KG1 (cell line): ENCODE data around the gene IRF4.
"Not testable (repeated sequence)": the region's sequence is repeated elsewhere in the genome, so short reads cannot be mapped to it uniquely, and the experiment has no call there.

Experiments used
- DNase-seq: peaks from one replicate; lab custom pipeline; 2025; lab: John Stamatoyannopoulos, UW

IRF4 gene

GRCh38 chr6:422433-423054, 31.0 kb downstream of the IRF4 start:
- no peak for DNase-seq

- DNase-seq: no peak
Observed at GRCh38 chr6:423055-423798, 31.7 kb downstream of the IRF4 start.

GRCh38 chr6:423799-424345, 32.3 kb downstream of the IRF4 start:
- DNase-seq: no peak

- no peak for DNase-seq
Observed at GRCh38 chr6:424741-425417, 33.3 kb downstream of the IRF4 start.

- DNase-seq: not testable (repeated sequence)
Observed at GRCh38 chr6:425418-425788, 33.9 kb downstream of the IRF4 start.

- not testable (repeated sequence) for DNase-seq
Observed at GRCh38 chr6:426198-426738, 34.7 kb downstream of the IRF4 start.

GRCh38 chr6:428047-428603, 36.6 kb downstream of the IRF4 start:
- no peak for DNase-seq

- DNase-seq: no peak
Observed at GRCh38 chr6:429515-430121, 38.1 kb downstream of the IRF4 start.

GRCh38 chr6:431504-431903, 40.0 kb downstream of the IRF4 start:
- DNase-seq: no peak

DNA sequence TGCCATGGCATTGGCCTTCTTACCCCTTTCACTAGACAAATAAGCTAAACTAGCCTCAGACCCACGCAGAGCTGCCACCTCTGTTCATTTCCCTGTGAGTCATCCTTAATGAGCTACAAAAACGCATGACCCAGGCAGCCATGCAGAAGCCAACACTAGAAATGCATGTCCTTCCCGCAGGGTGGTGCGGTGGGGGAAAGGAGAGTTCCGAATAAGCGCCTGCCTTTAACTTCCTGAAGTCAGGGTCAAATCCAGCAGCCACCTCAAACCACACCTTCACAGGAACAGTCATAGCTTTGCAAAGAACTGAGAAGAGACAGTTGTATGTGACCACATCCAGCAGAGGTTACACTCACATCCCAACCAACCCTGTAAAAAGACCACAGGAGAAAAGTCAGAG, 40.4 kb downstream of the IRF4 start:
- DNase-seq: no peak

DNA sequence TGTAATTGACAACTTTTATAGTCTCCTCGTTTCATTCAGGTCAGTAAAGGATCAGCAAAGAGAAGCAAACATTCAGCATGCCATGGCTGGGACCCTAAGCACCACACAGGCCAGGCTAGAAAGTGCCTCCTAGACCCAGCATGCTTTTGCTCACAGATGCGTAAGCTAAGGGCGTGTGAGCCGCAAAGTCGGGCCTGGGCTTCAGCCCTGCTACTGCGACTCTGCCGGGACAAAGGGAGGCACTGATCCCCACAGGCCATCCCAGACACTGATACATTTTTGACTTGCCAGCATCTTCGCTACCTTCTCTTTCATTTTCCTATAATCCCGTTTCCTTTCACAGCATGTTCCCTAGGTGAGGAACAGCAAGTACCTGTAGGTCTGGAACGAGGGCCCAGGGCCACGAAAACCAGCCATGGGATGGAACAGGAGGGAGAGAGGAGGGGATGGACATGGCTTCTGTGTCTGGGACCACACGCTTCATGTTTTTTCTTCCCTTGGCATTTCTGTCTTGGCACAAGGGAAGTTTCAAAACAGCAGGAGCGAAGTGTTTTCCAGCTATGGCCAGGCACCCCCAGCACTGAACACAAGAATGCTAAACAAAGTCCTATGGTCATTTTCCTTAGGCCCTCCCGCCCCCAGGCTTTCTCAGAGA, 42.6 kb downstream of the IRF4 start:
- DNase-seq: no peak

- DNase-seq: no peak
Observed at GRCh38 chr6:435441-436307, 44.1 kb downstream of the IRF4 start.

DNA sequence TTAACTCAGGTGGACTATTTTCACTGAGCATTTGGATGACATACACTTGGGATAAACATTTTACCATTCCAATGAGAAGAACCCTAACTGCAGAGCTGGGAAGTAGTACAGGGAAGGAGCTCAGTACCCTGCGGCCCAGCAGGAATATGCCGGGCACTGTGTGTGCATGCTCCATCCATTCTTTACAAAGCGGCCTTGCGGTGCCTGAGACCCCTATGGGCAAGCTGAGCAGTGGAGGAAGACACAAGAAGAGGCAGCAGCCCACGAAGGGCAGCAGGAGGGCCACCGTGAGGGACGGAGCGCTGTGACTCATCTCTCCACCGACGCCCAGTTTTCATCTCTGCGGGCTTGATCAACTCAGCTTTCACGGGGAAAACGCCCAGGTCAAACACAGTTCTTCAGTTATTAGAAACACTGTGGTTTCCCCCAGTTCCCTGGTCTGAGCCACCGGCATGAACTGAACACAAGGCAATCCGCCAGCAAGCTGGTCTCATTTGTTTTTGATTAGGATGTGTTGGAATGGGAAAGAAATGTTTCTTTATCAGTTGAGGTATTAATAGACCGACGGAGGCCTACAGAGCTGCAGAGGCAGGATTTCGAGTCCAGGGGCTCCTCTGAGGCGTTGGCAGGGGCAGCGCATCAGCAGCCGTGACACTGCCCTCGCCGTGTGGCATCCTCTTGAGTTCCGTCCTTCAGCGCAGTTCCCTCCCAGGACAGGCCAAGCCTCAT, 44.9 kb downstream of the IRF4 start:
- DNase-seq: no peak

DNA sequence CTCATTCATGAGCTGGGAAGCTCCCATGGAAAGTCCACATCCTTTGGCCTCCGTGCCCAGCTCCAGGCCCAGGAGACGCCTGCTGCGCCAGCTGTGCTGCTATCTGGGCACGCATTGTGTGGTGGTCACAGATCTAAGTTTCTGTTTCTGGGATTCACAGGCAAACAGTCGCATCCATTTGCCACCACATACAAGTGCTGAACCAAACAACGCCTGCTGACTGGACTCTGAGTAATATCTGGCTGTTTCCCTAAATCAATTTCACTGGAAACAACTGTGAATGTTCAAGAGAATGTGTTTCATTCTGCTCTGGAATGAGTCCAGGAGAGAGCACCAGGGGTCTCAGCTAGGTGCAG, 45.5 kb downstream of the IRF4 start:
- no peak for DNase-seq

GRCh38 chr6:438634-439170, 47.1 kb downstream of the IRF4 start:
- DNase-seq: no peak

DNA sequence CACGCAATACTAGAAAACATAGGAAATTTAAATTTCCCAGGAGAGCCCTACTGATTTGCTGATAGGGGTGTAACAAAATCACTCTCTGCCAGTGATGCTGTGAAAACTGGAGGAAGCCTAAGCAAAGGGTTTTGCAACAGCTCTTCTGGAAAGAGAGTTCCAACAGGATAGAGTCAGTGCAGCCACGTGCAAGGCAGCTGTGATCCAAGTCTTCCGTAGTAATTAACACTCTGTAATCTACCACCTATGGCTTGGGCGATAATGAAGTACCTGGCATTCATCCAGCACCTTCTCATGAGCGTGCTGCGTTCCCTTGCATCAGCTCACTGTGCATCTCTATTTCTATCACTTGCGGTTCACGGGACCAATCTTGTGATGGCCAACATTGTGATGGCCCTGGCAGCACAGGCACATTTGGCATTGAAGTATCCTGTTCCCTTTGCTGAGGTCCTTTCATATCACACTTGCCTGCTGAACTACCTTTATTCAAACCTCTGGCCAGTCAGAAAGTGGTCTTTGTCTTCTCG, 48.2 kb downstream of the IRF4 start:
- DNase-seq: no peak

DNA sequence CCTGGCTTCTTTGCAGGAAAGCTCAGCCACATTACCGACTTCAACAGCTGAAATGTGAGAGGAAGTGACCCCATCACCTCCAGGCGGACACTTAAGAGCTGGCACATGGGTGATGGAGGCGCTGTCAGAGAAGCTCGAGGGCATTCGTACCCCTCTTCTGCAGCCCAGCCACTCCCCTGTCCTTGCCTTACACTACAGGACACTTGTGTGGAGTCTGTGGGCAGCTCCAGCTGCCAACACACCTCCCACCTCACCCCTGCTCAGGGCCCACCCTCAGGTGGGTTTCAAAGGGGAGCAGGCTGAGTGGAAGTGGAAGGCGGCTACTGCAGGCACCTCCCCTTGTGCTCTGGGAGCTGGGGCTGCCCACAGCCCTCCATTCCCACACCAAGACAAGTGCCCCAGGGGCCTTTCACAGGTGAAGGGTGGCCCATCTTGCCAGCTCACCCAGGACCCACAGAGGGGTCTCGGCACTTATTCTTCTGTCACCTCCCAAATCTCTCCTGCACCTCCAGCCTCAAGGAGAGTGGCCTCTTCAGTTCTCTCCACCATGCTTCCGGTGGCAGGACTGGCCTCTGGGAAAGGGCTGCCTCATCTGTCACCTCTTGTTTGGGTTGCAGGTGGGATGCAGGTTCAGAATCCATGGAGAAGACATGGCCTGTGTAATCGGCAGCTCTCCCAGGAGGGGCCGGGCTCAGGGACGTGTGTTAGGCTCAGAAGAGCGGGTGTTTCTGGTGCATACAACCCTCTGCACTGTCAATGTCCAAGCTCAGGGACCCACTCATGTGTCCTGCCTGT, 49.8 kb downstream of the IRF4 start:
- no peak for DNase-seq

- no peak for DNase-seq
Observed at GRCh38 chr6:443621-444159, 52.1 kb downstream of the IRF4 start.
